Measurements from ENCODE around the gene PLOD2.
A peak's percentile ranks its signal among the peaks of the same experiment; 100 is the strongest.
"Not testable (repeated sequence)": the region's sequence is repeated elsewhere in the genome, so short reads cannot be mapped to it uniquely, and the experiment has no call there.

PLOD2 gene

DNA sequence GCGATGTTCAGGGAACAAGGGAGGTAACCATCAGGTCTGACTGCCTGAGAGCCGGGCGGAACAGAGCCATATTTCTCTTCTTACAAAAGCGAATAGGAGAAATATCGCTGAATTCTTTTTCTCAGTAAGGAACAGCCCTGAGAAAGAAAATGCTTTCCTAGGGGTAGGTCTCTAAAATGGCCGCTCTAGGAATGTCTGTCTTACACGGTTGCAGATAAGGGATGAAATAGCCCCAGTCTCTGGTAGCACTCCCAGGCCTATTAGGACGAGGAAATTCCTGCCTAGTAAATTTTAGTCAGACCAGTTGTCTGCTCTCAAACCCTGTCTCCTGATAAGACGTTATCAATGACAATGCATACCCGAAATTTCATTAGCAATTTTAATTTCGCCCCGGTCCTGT is 47.2 kb downstream of the PLOD2 start:
- peak; percentile 2 for DNase-seq
- in situ Hi-C loops (cut with MboI; ENCODE audit: low pct_unique_long_range_greater_than_20kb, low sequenced_read_pairs): not testable (repeated sequence)

- in situ Hi-C loops (cut with MboI; ENCODE audit: low pct_unique_long_range_greater_than_20kb, low sequenced_read_pairs): no loop called here
Measured at GRCh38 chr3:146111337-146111736, 49.6 kb downstream of the PLOD2 start.

GRCh38 chr3:146110161-146110560 is 50.8 kb downstream of the PLOD2 start:
- in situ Hi-C loops (cut with MboI; ENCODE audit: low pct_unique_long_range_greater_than_20kb, low sequenced_read_pairs): no loop called here
- no peak for DNase-seq

More at GRCh38 chr3:146111337-146111736, 49.6 kb downstream of the PLOD2 start:
- DNase-seq: no peak

- in situ Hi-C loops (cut with MboI; ENCODE audit: low pct_unique_long_range_greater_than_20kb, low sequenced_read_pairs): no loop called here
- DNase-seq: no peak
Measured at GRCh38 chr3:146106986-146107385, 54.0 kb downstream of the PLOD2 start.

DNA sequence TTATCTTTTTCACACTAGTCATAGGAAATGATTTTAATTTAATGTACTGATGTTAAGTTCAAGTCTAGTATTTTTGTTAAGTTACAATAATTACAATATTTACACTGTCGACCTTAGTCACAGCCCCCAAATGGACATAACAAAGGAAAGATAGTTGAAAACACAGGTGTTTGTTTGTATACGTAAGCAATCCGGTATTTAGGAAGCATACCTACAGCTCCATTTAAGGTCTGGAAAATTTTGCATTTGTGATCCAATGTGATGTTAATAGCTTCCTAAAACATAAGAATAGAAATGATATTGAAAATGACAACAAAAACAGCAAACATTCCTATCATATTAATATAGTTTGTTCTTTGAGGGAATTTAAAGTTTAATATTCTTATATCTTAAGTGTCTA is 56.9 kb downstream of the PLOD2 start:
- in situ Hi-C loops (cut with MboI; ENCODE audit: low pct_unique_long_range_greater_than_20kb, low sequenced_read_pairs): no loop called here

GRCh38 chr3:146102885-146103284 is 58.1 kb downstream of the PLOD2 start:
- no peak for DNase-seq

More for the DNA sequence above, 56.9 kb downstream of the PLOD2 start:
- no peak for DNase-seq

GRCh38 chr3:146101538-146101937 is 59.4 kb downstream of the PLOD2 start:
- in situ Hi-C loops (cut with MboI; ENCODE audit: low pct_unique_long_range_greater_than_20kb, low sequenced_read_pairs): no loop called here
- no peak for DNase-seq

More at GRCh38 chr3:146102885-146103284, 58.1 kb downstream of the PLOD2 start:
- in situ Hi-C loops (cut with MboI; ENCODE audit: low pct_unique_long_range_greater_than_20kb, low sequenced_read_pairs): no loop called here

DNA sequence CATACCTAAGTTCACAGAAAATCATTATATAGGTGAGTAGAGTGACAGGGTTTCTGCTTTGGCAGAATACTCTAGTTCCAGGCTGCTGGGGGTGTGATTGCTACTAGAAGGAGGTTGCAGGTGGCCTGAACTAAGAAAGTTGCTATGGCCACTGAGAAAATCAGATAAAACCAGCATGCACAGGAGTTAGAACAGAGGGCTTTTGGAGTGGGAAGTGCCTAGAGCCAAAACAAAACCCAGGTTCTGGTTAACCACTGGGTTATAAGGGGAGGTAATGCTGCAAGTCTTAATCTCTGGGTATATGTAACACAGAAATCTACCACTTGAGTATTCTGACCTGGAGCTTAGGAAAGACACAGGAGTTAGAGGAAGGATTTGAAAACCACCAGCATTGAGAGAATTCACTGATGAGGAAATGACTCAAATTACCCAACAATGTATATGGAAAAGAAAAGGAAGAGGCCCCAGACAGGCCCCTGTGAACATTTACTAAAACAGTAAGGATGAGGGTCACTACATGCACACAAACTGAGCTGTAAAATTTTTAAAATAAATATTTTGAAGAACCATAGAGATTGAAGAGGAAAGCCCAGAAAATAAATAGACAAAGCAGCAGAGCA is 60.0 kb downstream of the PLOD2 start:
- no peak for DNase-seq
- in situ Hi-C loops (cut with MboI; ENCODE audit: low pct_unique_long_range_greater_than_20kb, low sequenced_read_pairs): no loop called here

DNA sequence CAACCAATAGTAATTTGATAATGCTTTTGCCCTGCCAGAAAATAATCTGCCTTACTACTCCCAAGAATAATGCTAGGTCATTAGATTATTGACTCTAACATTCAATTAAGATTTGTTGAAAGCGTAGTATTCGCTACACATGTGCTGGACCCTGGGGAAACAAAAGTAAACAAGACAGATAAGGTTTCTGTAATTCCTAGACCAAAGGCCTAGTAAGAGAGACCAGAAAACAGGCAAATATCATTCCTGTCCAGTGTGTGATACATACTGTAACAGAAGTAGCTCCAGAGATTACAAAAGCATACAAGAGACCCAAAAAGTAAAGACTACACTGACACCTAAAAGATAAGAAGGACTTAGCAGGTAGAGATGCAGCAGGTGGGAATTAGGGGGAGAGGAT is 60.8 kb downstream of the PLOD2 start:
- no peak for DNase-seq
- in situ Hi-C loops (cut with MboI; ENCODE audit: low pct_unique_long_range_greater_than_20kb, low sequenced_read_pairs): no loop called here

DNA sequence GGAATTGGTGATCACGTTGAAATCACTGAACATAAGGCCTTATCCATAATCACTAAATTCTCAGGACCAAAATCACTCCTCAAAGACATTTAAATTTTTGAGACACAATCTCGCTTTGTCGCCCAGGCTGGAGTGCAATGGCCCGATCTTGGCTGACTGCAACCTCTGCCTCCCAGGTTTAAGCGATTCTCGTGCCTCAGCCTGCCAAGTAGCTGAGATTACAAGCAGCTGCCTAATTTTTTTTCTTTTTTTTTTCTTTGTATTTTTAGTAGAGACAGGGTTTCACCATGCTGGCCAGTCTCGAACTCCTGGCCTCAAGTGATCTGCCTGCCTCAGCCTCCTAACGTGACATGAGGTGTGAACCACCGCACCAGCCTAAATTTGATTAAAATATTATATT is 61.7 kb downstream of the PLOD2 start:
- in situ Hi-C loops (cut with MboI; ENCODE audit: low pct_unique_long_range_greater_than_20kb, low sequenced_read_pairs): no loop called here
- no peak for DNase-seq

DNA sequence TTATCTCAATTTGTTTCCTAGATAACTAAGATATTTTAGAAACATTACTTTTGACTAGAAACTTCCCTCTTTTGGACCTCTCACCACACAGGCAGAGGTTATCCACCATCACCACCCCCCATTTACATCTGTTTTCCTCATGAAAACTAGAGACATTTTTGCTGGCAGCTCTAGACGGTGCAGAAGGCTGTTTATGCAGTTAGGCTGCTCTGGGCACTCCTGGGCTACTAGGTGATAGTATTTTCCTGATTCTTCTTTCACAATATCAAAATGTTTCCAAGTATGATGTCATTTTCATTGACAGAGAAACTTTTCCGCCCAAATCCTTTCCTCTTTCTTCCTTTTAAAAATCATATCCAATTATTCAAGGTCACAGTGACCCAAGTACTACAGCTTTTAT is 67.1 kb downstream of the PLOD2 start:
- in situ Hi-C loops (cut with MboI; ENCODE audit: low pct_unique_long_range_greater_than_20kb, low sequenced_read_pairs): no loop called here
- DNase-seq: no peak

DNA sequence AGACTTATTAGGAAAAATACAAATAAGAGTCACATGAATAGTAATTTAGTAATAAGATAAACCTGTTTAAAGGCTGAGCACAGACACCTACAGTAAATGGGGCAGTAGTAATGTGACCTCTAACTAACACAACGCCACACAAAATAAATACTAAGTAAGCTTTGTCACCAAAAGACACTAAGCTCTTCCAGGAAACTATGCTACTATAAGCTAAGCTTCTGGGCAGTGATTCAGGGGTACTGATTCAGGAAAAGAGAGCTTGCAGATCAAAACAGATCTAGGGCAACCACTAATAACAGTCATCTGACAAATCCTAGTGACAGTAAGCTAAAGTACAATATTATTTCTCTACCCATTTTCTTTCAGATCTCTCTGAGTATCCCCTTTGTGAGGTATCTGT is 68.8 kb downstream of the PLOD2 start:
- DNase-seq: no peak
- in situ Hi-C loops (cut with MboI; ENCODE audit: low pct_unique_long_range_greater_than_20kb, low sequenced_read_pairs): no loop called here

DNA sequence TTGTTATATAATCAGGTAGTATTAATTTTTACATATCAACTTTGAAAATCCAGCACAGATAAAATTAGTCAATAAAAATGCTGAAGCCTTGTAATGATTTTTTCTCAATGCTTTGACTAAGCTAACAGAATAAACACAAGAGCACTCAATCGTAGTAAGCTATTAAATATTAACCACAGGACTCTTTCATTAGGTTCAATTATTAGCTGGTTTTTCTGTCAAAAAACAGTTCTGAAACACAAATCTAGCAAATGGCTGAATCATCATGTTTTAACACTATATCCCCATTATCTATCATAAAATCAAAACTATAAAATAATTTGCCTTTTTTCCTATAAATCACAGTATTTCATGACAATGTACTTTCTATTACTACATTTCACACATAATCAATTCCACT is 69.6 kb downstream of the PLOD2 start:
- in situ Hi-C loops (cut with MboI; ENCODE audit: low pct_unique_long_range_greater_than_20kb, low sequenced_read_pairs): no loop called here
- DNase-seq: no peak

DNA sequence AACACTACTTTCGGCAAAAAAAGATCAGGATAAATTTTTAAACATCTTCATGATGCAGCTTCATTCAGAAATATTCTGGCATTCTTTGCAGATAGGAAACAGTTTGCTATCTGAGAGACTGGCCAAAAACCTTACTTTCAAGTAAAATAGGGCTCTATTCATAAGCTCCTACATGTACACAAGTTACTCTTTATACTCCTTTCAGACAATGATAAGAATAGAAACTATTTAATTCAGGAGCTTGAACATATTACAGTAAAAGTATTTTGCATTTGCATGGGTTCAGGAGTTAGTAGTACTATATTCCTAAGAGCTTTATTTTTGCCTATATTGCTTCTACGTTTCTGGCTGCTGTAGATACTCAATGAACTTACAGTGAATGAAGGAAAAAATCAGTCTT is 70.5 kb downstream of the PLOD2 start:
- DNase-seq: no peak
- in situ Hi-C loops (cut with MboI; ENCODE audit: low pct_unique_long_range_greater_than_20kb, low sequenced_read_pairs): no loop called here

DNA sequence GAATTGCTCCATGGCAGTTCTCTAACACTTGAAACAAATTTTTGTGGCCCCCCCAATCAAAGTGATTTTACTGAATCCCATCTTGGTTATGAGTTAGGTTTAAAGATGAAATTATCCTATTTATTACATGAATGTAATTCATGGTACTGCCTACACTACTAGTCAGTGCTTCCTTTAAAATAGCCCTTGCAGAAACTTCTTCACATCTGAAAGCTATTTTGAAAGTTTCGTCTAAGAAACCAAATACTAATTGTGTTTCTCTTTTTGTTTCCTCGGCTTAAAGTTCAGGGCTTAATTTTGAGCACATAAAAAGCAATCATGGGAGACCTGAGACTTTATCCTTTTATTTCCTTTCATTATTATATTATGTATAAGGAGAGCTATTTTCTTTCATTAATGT is 72.1 kb downstream of the PLOD2 start:
- no peak for DNase-seq
- in situ Hi-C loops (cut with MboI; ENCODE audit: low pct_unique_long_range_greater_than_20kb, low sequenced_read_pairs): no loop called here

GRCh38 chr3:146087116-146087515 is 73.9 kb downstream of the PLOD2 start:
- in situ Hi-C loops (cut with MboI; ENCODE audit: low pct_unique_long_range_greater_than_20kb, low sequenced_read_pairs): no loop called here
- DNase-seq: no peak

- in situ Hi-C loops (cut with MboI; ENCODE audit: low pct_unique_long_range_greater_than_20kb, low sequenced_read_pairs): no loop called here
Measured at GRCh38 chr3:146086211-146086610, 74.8 kb downstream of the PLOD2 start.

GRCh38 chr3:146085678-146086077 is 75.3 kb downstream of the PLOD2 start:
- DNase-seq: no peak
- in situ Hi-C loops (cut with MboI; ENCODE audit: low pct_unique_long_range_greater_than_20kb, low sequenced_read_pairs): no loop called here

More at GRCh38 chr3:146086211-146086610, 74.8 kb downstream of the PLOD2 start:
- no peak for DNase-seq

GRCh38 chr3:146080578-146080977 is 80.4 kb downstream of the PLOD2 start:
- in situ Hi-C loops (cut with MboI; ENCODE audit: low pct_unique_long_range_greater_than_20kb, low sequenced_read_pairs): no loop called here

GRCh38 chr3:146078031-146078430 is 83.0 kb downstream of the PLOD2 start:
- in situ Hi-C loops (cut with MboI; ENCODE audit: low pct_unique_long_range_greater_than_20kb, low sequenced_read_pairs): no loop called here
- DNase-seq: no peak

More at GRCh38 chr3:146080578-146080977, 80.4 kb downstream of the PLOD2 start:
- no peak for DNase-seq

GRCh38 chr3:146077181-146077580 is 83.8 kb downstream of the PLOD2 start:
- in situ Hi-C loops (cut with MboI; ENCODE audit: low pct_unique_long_range_greater_than_20kb, low sequenced_read_pairs): no loop called here
- no peak for DNase-seq
